HG03060 (cell line): ENCODE measurements around the gene OR1J4.

Experiments used
- ATAC-seq: cut with Tn5 transposase; IDR thresholded peaks from one replicate; pipeline ENCODE4 v1.9.1; 2021; ENCODE audit warnings: low read depth, moderate number of reproducible peaks; ENCODE audit not compliant: unreplicated experiment

The OR1J4 gene

GRCh38 chr9:122567901-122568300 is 49.0 kb downstream of the OR1J4 start:
- ATAC-seq, result no peak
